HG02588 (cell line): ENCODE data around the gene KCND2.

Source experiments
- ATAC-seq: cut with Tn5 transposase; IDR thresholded peaks from one replicate; pipeline ENCODE4 v1.9.1; 2021; ENCODE audit warnings: mild to moderate bottlenecking, moderate library complexity; ENCODE audit not compliant: unreplicated experiment

The KCND2 gene

GRCh38 chr7:120405652-120406051, 132.7 kb downstream of the KCND2 start:
- ATAC-seq, result no peak

GRCh38 chr7:120407010-120407409, 134.0 kb downstream of the KCND2 start:
- ATAC-seq, result no peak

- peak; percentile 83 for ATAC-seq
Measured at GRCh38 chr7:120412139-120413050, 139.4 kb downstream of the KCND2 start.

- ATAC-seq, result no peak
Measured at GRCh38 chr7:120413164-120413563, 140.2 kb downstream of the KCND2 start.

GRCh38 chr7:120417244-120417979, 144.4 kb downstream of the KCND2 start:
- ATAC-seq, result no peak

- ATAC-seq, result peak; percentile 97
Measured at GRCh38 chr7:120421151-120421651, 148.2 kb downstream of the KCND2 start.

GRCh38 chr7:120431016-120431415, 158.0 kb downstream of the KCND2 start:
- no peak for ATAC-seq

GRCh38 chr7:120436487-120437060, 163.6 kb downstream of the KCND2 start:
- peak; percentile 40 for ATAC-seq

GRCh38 chr7:120441850-120442249, 168.9 kb downstream of the KCND2 start:
- ATAC-seq, result peak; percentile 89

- peak; percentile 41 for ATAC-seq
Measured at GRCh38 chr7:120442838-120443237, 169.9 kb downstream of the KCND2 start.

- no peak for ATAC-seq
Measured at GRCh38 chr7:120444650-120445049, 171.7 kb downstream of the KCND2 start.

- ATAC-seq, result no peak
Measured at GRCh38 chr7:120445276-120445675, 172.3 kb downstream of the KCND2 start.

GRCh38 chr7:120452665-120453064, 179.7 kb downstream of the KCND2 start:
- ATAC-seq, result no peak

- no peak for ATAC-seq
Measured at GRCh38 chr7:120456699-120457098, 183.7 kb downstream of the KCND2 start.

- ATAC-seq, result peak; percentile 47
Measured at GRCh38 chr7:120460949-120461348, 188.0 kb downstream of the KCND2 start.

- ATAC-seq, result no peak
Measured at GRCh38 chr7:120462991-120463390, 190.0 kb downstream of the KCND2 start.

GRCh38 chr7:120464104-120464503, 191.1 kb downstream of the KCND2 start:
- ATAC-seq, result no peak

GRCh38 chr7:120467676-120468075, 194.7 kb downstream of the KCND2 start:
- no peak for ATAC-seq

- no peak for ATAC-seq
Measured at GRCh38 chr7:120468611-120469010, 195.6 kb downstream of the KCND2 start.

GRCh38 chr7:120472892-120473291, 199.9 kb downstream of the KCND2 start:
- no peak for ATAC-seq

GRCh38 chr7:120473352-120473751, 200.4 kb downstream of the KCND2 start:
- no peak for ATAC-seq
